GM12878 (cell line): ENCODE measurements around the gene ATP13A1.

ENCODE experiments used
- CREB1 ChIP-seq: IDR thresholded peaks from 2 replicates; pipeline ENCODE4 v1.6.1; 2012; ENCODE audit warnings: low read depth, mild to moderate bottlenecking, inconsistent platforms
- CTCF ChIP-seq, 3 experiments: IDR thresholded peaks in 2 of 3; conservative IDR thresholded peaks in 1 of 3; 2 replicates each; pipeline ENCODE4 v1.5.1; 2011; ENCODE audit warnings: low read depth in 3 of 3, low read length in 3 of 3, mild to moderate bottlenecking in 3 of 3, control low read depth in 2 of 3, moderate library complexity in 2 of 3, inconsistent platforms in 1 of 3, mixed read lengths in 1 of 3; ENCODE audit not compliant: control insufficient read depth in 2 of 3, insufficient read depth in 1 of 3; ENCODE audit errors: extremely low read depth in 1 of 3
- EGR1 ChIP-seq, 2 experiments: IDR thresholded peaks; 1 replicate in 1 of 2; 2 replicates in 1 of 2; pipeline ENCODE4 v1.6.1; 2011 to 2012; ENCODE audit warnings: low read depth in 2 of 2, low read length in 2 of 2, borderline replicate concordance in 1 of 2, mild to moderate bottlenecking in 1 of 2, moderate library complexity in 1 of 2
- EZH2 ChIP-seq: IDR thresholded peaks from 2 replicates; pipeline ENCODE4 v1.6.1; 2012; ENCODE audit warnings: low read depth, mild to moderate bottlenecking, control low read depth, inconsistent platforms, low read length, borderline replicate concordance; ENCODE audit not compliant: control insufficient read depth
- IRF3 ChIP-seq: fragments of 450-650 bp; IDR thresholded peaks from 2 replicates; pipeline ENCODE4 v1.6.1; 2014; ENCODE audit warnings: mild to moderate bottlenecking
- JUNB ChIP-seq: IDR thresholded peaks from 2 replicates; pipeline ENCODE4 v1.6.1; 2016; ENCODE audit warnings: antibody characterized with exemption, mild to moderate bottlenecking
- PBX3 ChIP-seq: IDR thresholded peaks from 2 replicates; pipeline ENCODE4 v1.6.1; 2011; ENCODE audit warnings: mild to moderate bottlenecking, low read depth, low read length, moderate library complexity; ENCODE audit not compliant: insufficient replicate concordance
- POLR2AphosphoS5 ChIP-seq: IDR thresholded peaks from 2 replicates; pipeline ENCODE4 v1.6.1; 2011; ENCODE audit warnings: mild to moderate bottlenecking, low read length, inconsistent platforms
- ZNF687 ChIP-seq: fragments of 450-650 bp; IDR thresholded peaks from 2 replicates; pipeline ENCODE4 v1.6.1; 2017; ENCODE audit warnings: mild to moderate bottlenecking, moderate library complexity

GRCh38 chr19:19657397-19657783 is 6.1 kb downstream of the ATP13A1 start:
- no peak for TF ChIP-seq POLR2AphosphoS5
- TF ChIP-seq JUNB, result no peak
- TF ChIP-seq PBX3, result no peak
- no peak for TF ChIP-seq EGR1 (IDR thresholded peaks at IDR 0.05; ENCODE audit: borderline replicate concordance in 1 of 2, low read depth in 2 of 2, low read length in 2 of 2)
- no peak for TF ChIP-seq CTCF (IDR thresholded peaks at IDR 0.05 in 2 of 3, conservative IDR thresholded peaks at IDR 0.05 in 1 of 3; ENCODE audit: control insufficient read depth in 2 of 3, extremely low read depth in 1 of 3, insufficient read depth in 1 of 3, low read depth in 3 of 3, low read length in 3 of 3)
- no peak for TF ChIP-seq IRF3
- no peak for TF ChIP-seq EZH2
- no peak for TF ChIP-seq CREB1
- TF ChIP-seq ZNF687, result no peak
